DOHH2 (cell line): ENCODE results near the gene SF3A1.

Experiments
- EZH2phosphoT487 ChIP-seq: fragments of 200-600 bp; sonication (generic); IDR thresholded peaks from 2 replicates; pipeline ENCODE4 v1.6.1; 2017; ENCODE audit warnings: borderline replicate concordance, mild to moderate bottlenecking, antibody characterized with exemption, low read length, moderate library complexity, mixed read lengths
- TF ChIP-seq, protein P1 (sequence below): fragments of 200-600 bp; sonication (generic); IDR thresholded peaks from one replicate; pipeline ENCODE4 v1.5.1; 2014; ENCODE audit warnings: antibody characterized with exemption, mild to moderate bottlenecking, low read depth, low read length; ENCODE audit not compliant: poor library complexity, severe bottlenecking

DNA sequence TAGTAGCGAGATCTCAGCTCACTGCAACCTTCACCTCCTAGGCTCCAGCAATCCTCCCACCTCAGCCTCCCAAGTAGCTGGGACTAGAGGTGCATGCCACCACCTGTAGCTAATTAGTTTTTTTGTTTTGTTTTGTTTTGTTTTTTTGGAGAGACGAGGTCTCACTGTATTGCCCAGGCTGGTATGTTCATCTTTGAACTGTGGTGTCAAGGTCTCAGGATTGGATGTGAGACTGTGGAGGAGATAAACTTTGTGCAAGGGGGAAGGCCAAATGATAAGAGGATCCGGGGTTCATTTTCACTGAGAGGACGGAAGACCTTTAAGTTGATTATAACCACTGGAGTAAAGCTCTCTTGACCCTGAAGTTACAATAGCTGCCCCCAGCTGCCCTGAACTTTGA, 49.0 kb upstream of the SF3A1 start:
- TF ChIP-seq, protein P1, sequence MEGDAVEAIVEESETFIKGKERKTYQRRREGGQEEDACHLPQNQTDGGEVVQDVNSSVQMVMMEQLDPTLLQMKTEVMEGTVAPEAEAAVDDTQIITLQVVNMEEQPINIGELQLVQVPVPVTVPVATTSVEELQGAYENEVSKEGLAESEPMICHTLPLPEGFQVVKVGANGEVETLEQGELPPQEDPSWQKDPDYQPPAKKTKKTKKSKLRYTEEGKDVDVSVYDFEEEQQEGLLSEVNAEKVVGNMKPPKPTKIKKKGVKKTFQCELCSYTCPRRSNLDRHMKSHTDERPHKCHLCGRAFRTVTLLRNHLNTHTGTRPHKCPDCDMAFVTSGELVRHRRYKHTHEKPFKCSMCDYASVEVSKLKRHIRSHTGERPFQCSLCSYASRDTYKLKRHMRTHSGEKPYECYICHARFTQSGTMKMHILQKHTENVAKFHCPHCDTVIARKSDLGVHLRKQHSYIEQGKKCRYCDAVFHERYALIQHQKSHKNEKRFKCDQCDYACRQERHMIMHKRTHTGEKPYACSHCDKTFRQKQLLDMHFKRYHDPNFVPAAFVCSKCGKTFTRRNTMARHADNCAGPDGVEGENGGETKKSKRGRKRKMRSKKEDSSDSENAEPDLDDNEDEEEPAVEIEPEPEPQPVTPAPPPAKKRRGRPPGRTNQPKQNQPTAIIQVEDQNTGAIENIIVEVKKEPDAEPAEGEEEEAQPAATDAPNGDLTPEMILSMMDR, result no peak
- TF ChIP-seq EZH2phosphoT487, result no peak
